ENCODE data around the gene AFF2.

Gene AFF2

DNA sequence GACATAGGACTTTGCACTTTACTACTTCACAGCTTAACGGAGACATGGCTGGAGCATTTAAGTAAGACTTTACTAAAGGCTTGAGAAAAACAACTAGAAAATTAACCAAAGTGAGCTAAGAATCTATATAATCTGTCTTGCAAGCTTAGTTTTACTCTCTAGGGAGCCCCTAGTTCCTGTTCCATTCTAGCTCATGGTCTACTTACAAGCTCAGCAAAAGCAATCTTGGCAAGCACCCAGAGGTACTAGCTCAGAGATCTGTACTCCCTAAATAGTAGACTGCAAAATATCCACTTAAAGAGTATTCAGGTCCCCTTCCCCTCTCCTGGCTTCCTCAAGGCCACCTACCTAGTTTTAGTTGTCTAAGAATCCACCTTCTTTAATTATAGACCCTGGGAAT lies 535.7 kb downstream of the AFF2 start:
- no peak for DNase-seq

DNA sequence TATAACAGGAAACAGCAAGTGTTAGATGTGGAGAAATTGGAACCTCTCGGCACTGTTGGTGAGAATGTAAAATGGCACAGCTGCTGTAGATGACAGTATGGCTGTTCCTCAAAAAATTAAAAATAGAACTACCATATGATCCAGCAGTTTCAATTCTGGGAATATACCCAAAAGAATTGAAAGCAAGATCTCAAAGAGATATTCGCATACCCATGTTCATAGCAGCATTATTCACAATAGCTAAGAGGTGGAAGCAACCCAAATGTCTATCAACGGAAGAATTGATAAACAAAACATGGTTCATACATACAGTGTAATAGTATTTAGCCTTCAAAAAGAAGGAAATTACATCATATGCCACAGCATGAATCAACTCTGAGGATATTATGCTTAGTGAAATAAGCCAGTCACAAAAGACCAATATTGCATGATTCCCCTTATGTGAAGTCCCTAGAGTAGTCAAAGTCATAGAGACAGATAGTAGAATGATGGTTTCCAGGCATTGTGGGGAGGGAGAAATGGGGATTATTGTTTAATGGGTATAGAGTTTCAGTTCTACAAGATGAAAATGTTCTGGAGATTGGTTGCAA lies 537.0 kb downstream of the AFF2 start:
- no peak for DNase-seq

GRCh38 chrX:149039057-149039456 lies 538.6 kb downstream of the AFF2 start:
- DNase-seq = no peak

DNA sequence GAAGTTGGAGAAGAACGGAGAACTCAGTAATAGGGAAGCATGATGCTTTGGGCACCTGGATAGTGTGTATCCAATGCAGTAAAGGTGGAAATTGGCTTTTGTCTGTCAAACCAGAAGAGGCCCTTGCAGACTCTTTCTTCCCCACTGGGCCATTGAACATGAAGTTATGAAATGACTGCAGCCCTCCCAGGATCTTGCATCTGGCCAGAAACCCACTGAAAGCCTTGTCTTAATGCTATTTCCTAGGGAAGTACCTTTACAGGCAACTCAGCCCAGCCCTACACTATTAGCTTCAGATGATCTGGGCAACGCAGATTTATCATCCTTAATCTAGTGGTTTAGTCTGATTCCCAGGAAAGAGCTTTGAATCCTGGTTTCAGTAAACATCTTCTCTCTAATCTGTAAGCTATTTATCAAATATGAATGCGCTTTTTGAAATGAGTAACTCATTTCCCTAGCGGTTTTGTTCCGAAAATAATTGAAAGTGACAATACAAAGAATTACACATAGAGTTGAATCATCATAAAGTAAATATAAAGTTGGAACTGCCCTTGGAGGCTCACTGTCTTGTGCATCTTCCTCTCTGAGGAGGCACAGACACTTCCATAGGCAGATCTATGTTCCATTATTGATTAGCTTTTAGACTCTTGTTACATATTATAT lies 540.6 kb downstream of the AFF2 start:
- no peak for DNase-seq

GRCh38 chrX:149043401-149043800 lies 543.0 kb downstream of the AFF2 start:
- no peak for DNase-seq

GRCh38 chrX:149044471-149044870 lies 544.1 kb downstream of the AFF2 start:
- DNase-seq = no peak

- DNase-seq = no peak
These were observed 545.3 kb downstream of the AFF2 start for GRCh38 chrX:149045645-149046210.
